Heart right ventricle (tissue), 16 donors: ENCODE data around the gene TBC1D3B. TPM values are rescaled to one million over a fixed set of nuclear protein-coding genes. Genes with fewer than 3 reads are reported as not detected.

Experiments used
- ATAC-seq, 8 donors: fragments of 200-7000 bp; cut with Tn5 transposase; one replicate each; pipeline ENCODE4 v1.9.1; 2020; ENCODE audit warnings: mild to moderate bottlenecking in 8 of 8, moderate library complexity in 8 of 8, moderate number of reproducible peaks in 1 of 8
- DNase-seq, 2 donors: peaks; one replicate each; pipeline ENCODE4 v3.0.0-alpha.2; 2020
- H3K27ac ChIP-seq, 10 donors: fragments of 200-600 bp; sonication (generic) in 2 of 10; one replicate each; pipeline versions ENCODE4 v1.5.0 to v1.8.0; 2020 to 2022; ENCODE audit warnings: mild to moderate bottlenecking in 3 of 10
- H3K27me3 ChIP-seq, 7 donors: fragments of 200-600 bp; one replicate each; pipeline ENCODE4 v1.8.0; 2021 to 2022; ENCODE audit warnings: mild to moderate bottlenecking in 2 of 7
- H3K36me3 ChIP-seq, 9 donors: fragments of 200-600 bp; sonication (generic) in 1 of 9; one replicate each; pipeline versions ENCODE4 v1.5.0 to v1.8.0; 2020 to 2022; ENCODE audit warnings: mild to moderate bottlenecking in 2 of 9
- H3K4me1 ChIP-seq, 9 donors: fragments of 200-600 bp; sonication (generic) in 1 of 9; one replicate each; pipeline versions ENCODE4 v1.5.0 to v1.8.0; 2020 to 2022; ENCODE audit warnings: mild to moderate bottlenecking in 4 of 9
- H3K4me3 ChIP-seq, 10 donors: fragments of 200-600 bp; sonication (generic) in 2 of 10; one replicate each; pipeline versions ENCODE4 v1.5.0 to v1.8.0; 2020 to 2022; ENCODE audit warnings: mild to moderate bottlenecking in 7 of 10, moderate library complexity in 2 of 10
- H3K9me3 ChIP-seq, 11 donors: fragments of 200-600 bp in 10 of 11; sonication (generic) in 2 of 11; one replicate each; pipeline versions ENCODE4 v1.5.0 to v1.8.0; 2013 to 2022; ENCODE audit warnings: mild to moderate bottlenecking in 2 of 11, control low read depth in 1 of 11, moderate library complexity in 1 of 11
- WGBS, 2 donors: extraction: QIAGEN DNeasy Blood & Tissue Kit; methylation state at CpG; one replicate each; pipeline ENCODE4 v1.1.7; 2013; ENCODE audit warnings: inconsistent platforms in 1 of 2; 5-methylcytosine and 5-hydroxymethylcytosine counted together
- intact Hi-C, 10 donors: fragments of 100-400 bp; cut with DNase I; formaldehyde crosslinking; loops; one replicate each; pipeline versions ENCODE4 v1.11.1 to v1.14.2; 2022
- polyA plus RNA-seq, 2 donors: library from polyadenylated mRNA; stranded (reverse); fragments of 200-250 nt; gene quantifications; one replicate each; pipeline ENCODE4 v1.2.3, GENCODE V29; 2013
- total RNA-seq, 10 donors: library from RNA; stranded (reverse); fragmentation: NEBNext Ultra II Directional in 3 of 10; extraction: Animal tissue kit (Norgen Biotek cat#: 25700) in 3 of 10; gene quantifications; one replicate each; pipeline versions ENCODE4 v1.2.1 to v1.2.4, GENCODE V29; 2021 to 2023
- TF ChIP-seq, protein P1 (sequence below), 9 donors: fragments of 200-600 bp; sonication (generic) in 2 of 9; IDR thresholded peaks; one replicate each; pipeline versions ENCODE4 v1.5.0 to v1.8.0; 2021 to 2022; ENCODE audit warnings: antibody characterized with exemption in 9 of 9, mild to moderate bottlenecking in 5 of 9, moderate library complexity in 1 of 9
- donor health status: Arrhythmogenic right ventricular cardiomyopathy.
- donor health status: ischemic (EF 13 %, LVEDD 7.1; RV severe dilation, severe dysfunction).
- donor health status: healthy with polysubstance abuse.
- donor health status: DM: no; HTN: yes; CAD: no.
- donor health status: DM: no; HTN: no; CAD: no.
- donor health status: ischemic (EF 25% LVEDD 6.9; RV normal size, moderate dysfunction).
- donor health status: ischemic (EF 25% LVEDD 5.7; RV mildly dilated, moderate dysfunction).
- donor health status: healthy.
- donor health status: DM: yes; HTN: yes; CAD: no.
- donor health status: Ischemic cardiomyopathy.
- donor health status: ischemic (EF 35%, LVEDD 5.7; RV mildly dilated, moderate dysfunction).
- donor health status: nonischemic (EF 11% LVEDD 7.7; RV severe dilation, severe dysfunction).
- donor health status: DM: yes; HTN: yes; CAD: no.
- donor health status: PGD.
- donor health status: ischemic (EF 29% LVEDD 5.4; RV normal size, mild dysfunction).
- donor health status: nonischemic (EF 23%, LVEDD 6.1; RV moderate dilation, normal function).

Gene TBC1D3B
- total and polyA plus RNA-seq, 12 donors: 0.42 to 5.9 (median 1.7) TPM

GRCh38 chr17:36131421-36131820, 45.0 kb downstream of the TBC1D3B start:
- 57 to 61% methylated on average over 2 of the region's 2 CpGs for WGBS, 2 donors
- TF ChIP-seq, protein P1, sequence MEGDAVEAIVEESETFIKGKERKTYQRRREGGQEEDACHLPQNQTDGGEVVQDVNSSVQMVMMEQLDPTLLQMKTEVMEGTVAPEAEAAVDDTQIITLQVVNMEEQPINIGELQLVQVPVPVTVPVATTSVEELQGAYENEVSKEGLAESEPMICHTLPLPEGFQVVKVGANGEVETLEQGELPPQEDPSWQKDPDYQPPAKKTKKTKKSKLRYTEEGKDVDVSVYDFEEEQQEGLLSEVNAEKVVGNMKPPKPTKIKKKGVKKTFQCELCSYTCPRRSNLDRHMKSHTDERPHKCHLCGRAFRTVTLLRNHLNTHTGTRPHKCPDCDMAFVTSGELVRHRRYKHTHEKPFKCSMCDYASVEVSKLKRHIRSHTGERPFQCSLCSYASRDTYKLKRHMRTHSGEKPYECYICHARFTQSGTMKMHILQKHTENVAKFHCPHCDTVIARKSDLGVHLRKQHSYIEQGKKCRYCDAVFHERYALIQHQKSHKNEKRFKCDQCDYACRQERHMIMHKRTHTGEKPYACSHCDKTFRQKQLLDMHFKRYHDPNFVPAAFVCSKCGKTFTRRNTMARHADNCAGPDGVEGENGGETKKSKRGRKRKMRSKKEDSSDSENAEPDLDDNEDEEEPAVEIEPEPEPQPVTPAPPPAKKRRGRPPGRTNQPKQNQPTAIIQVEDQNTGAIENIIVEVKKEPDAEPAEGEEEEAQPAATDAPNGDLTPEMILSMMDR (IDR thresholded peaks at IDR 0.05): no peak
- intact Hi-C loops: no loop called here
- Histone ChIP-seq H3K27ac (no peak overlapping the region), H3K27me3 (peaks cover 0 to 34% (median 0%) of the 10 kb centered on the region in 7 donors), H3K9me3 (peaks cover 0 to 6% (median 0%) of the 10 kb centered on the region in 11 donors), H3K4me1 (peaks cover 0 to 36% (median 0%) of the 10 kb centered on the region in 9 donors), H3K36me3 (no peaks in the 10 kb centered on the region), H3K4me3 (no peak overlapping the region)
- ATAC-seq (no peak), DNase-seq (no peak)

- no peaks in the 10 kb centered on the region for H3K36me3 ChIP-seq
- TF ChIP-seq, protein P1 (IDR thresholded peaks at IDR 0.05): no peak
- H3K9me3 ChIP-seq: peaks cover 0 to 17% (median 9%) of the 10 kb centered on the region in 11 donors
- no peak for ATAC-seq
- peaks cover 0 to 24% (median 0%) of the 10 kb centered on the region in 7 donors for H3K27me3 ChIP-seq
- intact Hi-C loops: no loop called here
- no peak overlapping the region for H3K4me3 ChIP-seq
- H3K27ac ChIP-seq: no peak overlapping the region
- no peak for DNase-seq
- 30 to 34% methylated on average over 5 of the region's 5 CpGs for WGBS, 2 donors
- peaks cover 0 to 36% (median 0%) of the 10 kb centered on the region in 9 donors for H3K4me1 ChIP-seq
Measured at GRCh38 chr17:36130346-36130745, 46.1 kb downstream of the TBC1D3B start.

GRCh38 chr17:36129616-36130015, 46.8 kb downstream of the TBC1D3B start:
- Histone ChIP-seq H3K27ac (no peak overlapping the region), H3K36me3 (no peaks in the 10 kb centered on the region), H3K4me3 (no peak overlapping the region), H3K4me1 (peaks cover 0 to 36% (median 0%) of the 10 kb centered on the region in 9 donors), H3K9me3 (peaks cover 0 to 24% (median 16%) of the 10 kb centered on the region in 11 donors), H3K27me3 (peaks cover 0 to 20% (median 0%) of the 10 kb centered on the region in 7 donors)
- DNase-seq: no peak
- intact Hi-C loops: no loop called here
- TF ChIP-seq, protein P1 (IDR thresholded peaks at IDR 0.05): no peak
- no peak for ATAC-seq
- 29 to 44% methylated on average over 1 of the region's 1 CpG for WGBS, 2 donors

- H3K4me1 ChIP-seq: peaks cover 0 to 31% (median 0%) of the 10 kb centered on the region in 9 donors
- H3K9me3 ChIP-seq: peaks cover 0 to 26% (median 17%) of the 10 kb centered on the region in 11 donors
- no peak overlapping the region for H3K27ac ChIP-seq
- DNase-seq: no peak
- H3K4me3 ChIP-seq: no peak overlapping the region
- no peak for ATAC-seq
- intact Hi-C loops: no loop called here
- peaks cover 0 to 14% (median 0%) of the 10 kb centered on the region in 7 donors for H3K27me3 ChIP-seq
- TF ChIP-seq, protein P1 (IDR thresholded peaks at IDR 0.05): no peak
- H3K36me3 ChIP-seq: no peaks in the 10 kb centered on the region
- WGBS, 2 donors: 85 to 87% methylated on average over 4 of the region's 4 CpGs
Measured at GRCh38 chr17:36128411-36128978, 47.9 kb downstream of the TBC1D3B start.
